Measurements from ENCODE around the gene AP3B1. TPM values are rescaled to one million over a fixed set of nuclear protein-coding genes. Genes with fewer than 3 reads are reported as not detected.
"Not testable (repeated sequence)": the region's sequence is repeated elsewhere in the genome, so short reads cannot be mapped to it uniquely, and the experiment has no call there.

The AP3B1 gene
- total RNA-seq, 1 donor from 2014 or later, result 45.5 TPM

- no peaks in the 10 kb centered on the region for H3K27me3 Mint-ChIP-seq
- H3K36me3 Mint-ChIP-seq (ENCODE audit: low read depth), result peaks cover 18% of the 10 kb centered on the region
- H3K4me3 Mint-ChIP-seq, result no peak overlapping the region
- no peaks in the 10 kb centered on the region for H3K9me3 Mint-ChIP-seq
- DNase-seq, result no peak
- peaks cover 2% of the 10 kb centered on the region for H3K4me1 Mint-ChIP-seq
- no peak overlapping the region for H3K27ac Mint-ChIP-seq
- intact Hi-C loops (cut with micrococcal nuclease), result no loop called here
Measured at GRCh38 chr5:78215565-78215964, 78.9 kb downstream of the AP3B1 start.

DNA sequence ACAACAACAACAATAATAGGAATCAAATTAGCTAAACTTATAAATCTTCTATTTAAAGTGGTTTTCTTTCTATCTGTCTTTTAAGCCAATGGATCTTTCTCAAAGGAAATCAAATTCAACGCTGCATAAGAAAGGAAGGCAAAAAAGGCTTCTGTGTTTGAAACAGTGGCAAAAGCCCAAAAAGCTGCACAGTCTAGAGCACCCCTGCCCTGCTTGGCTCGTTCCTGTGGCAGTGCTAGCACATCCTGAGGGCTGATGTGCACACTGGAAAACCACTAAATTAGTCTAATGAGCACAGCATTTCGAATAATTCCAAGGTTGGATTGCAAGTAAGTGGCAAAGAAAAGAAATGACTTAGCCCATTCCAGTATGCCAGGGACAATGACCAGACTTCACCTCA lies 80.7 kb downstream of the AP3B1 start:
- no peak for DNase-seq
- Mint-ChIP-seq H3K27ac (no peak overlapping the region), H3K4me3 (no peak overlapping the region), H3K4me1 (no peaks in the 10 kb centered on the region), H3K36me3 (ENCODE audit: low read depth) (peaks cover 12% of the 10 kb centered on the region), H3K9me3 (no peaks in the 10 kb centered on the region), H3K27me3 (no peaks in the 10 kb centered on the region)
- intact Hi-C loops (cut with micrococcal nuclease), result no loop called here

- intact Hi-C loops (cut with micrococcal nuclease), result no loop called here
- no peak overlapping the region for H3K4me3 Mint-ChIP-seq
- no peak for DNase-seq
- H3K27me3 Mint-ChIP-seq, result no peaks in the 10 kb centered on the region
- H3K27ac Mint-ChIP-seq, result no peak overlapping the region
- no peaks in the 10 kb centered on the region for H3K9me3 Mint-ChIP-seq
- no peaks in the 10 kb centered on the region for H3K4me1 Mint-ChIP-seq
- peaks cover 19% of the 10 kb centered on the region for H3K36me3 Mint-ChIP-seq (ENCODE audit: low read depth)
Measured at GRCh38 chr5:78211052-78211451, 83.4 kb downstream of the AP3B1 start.

DNA sequence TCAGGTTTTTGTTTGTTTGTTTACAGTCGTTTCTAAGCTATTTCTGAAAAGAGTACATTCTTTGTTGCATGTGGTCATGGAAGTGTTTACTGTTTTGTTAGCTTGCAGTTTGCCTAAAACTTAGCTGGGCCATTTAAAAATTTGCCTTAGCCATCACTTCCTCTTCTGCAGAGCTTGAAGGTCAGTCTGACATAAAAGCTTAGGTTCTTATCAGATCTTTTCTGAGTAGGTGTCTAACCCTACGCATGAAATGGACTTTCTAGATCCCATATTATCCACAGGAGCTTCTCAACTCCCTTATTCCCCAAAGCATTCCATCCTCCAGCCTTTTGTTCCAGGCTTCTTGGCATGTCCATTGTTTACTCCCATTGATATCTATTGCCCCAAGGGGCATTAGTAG lies 90.3 kb downstream of the AP3B1 start:
- Mint-ChIP-seq H3K4me3 (no peak overlapping the region), H3K4me1 (peaks cover 4% of the 10 kb centered on the region), H3K27ac (no peak overlapping the region), H3K9me3 (peaks cover 19% of the 10 kb centered on the region), H3K27me3 (no peaks in the 10 kb centered on the region), H3K36me3 (ENCODE audit: low read depth) (peaks cover 42% of the 10 kb centered on the region)
- intact Hi-C loops (cut with micrococcal nuclease), result no loop called here
- DNase-seq, result no peak

GRCh38 chr5:78203815-78204214 lies 90.7 kb downstream of the AP3B1 start:
- Mint-ChIP-seq H3K27me3 (no peaks in the 10 kb centered on the region), H3K4me3 (no peak overlapping the region), H3K36me3 (ENCODE audit: low read depth) (peaks cover 41% of the 10 kb centered on the region), H3K9me3 (peaks cover 19% of the 10 kb centered on the region), H3K4me1 (peaks cover 4% of the 10 kb centered on the region), H3K27ac (no peak overlapping the region)
- intact Hi-C loops (cut with micrococcal nuclease), result no loop called here
- DNase-seq, result no peak

GRCh38 chr5:78190402-78190801 lies 104.1 kb downstream of the AP3B1 start:
- Mint-ChIP-seq H3K9me3 (no peaks in the 10 kb centered on the region), H3K36me3 (ENCODE audit: low read depth) (peaks cover 22% of the 10 kb centered on the region), H3K4me3 (no peak overlapping the region), H3K27ac (no peak overlapping the region), H3K4me1 (peaks cover 2% of the 10 kb centered on the region), H3K27me3 (no peaks in the 10 kb centered on the region)
- no peak for DNase-seq
- intact Hi-C loops (cut with micrococcal nuclease), result no loop called here

GRCh38 chr5:78188681-78189080 lies 105.8 kb downstream of the AP3B1 start:
- DNase-seq; H3K4me1 Mint-ChIP-seq; H3K27ac Mint-ChIP-seq; H3K4me3 Mint-ChIP-seq; intact Hi-C loops (cut with micrococcal nuclease); H3K27me3 Mint-ChIP-seq; H3K9me3 Mint-ChIP-seq: not testable (repeated sequence)
- H3K36me3 Mint-ChIP-seq (ENCODE audit: low read depth), result peaks cover 21% of the 10 kb centered on the region

DNA sequence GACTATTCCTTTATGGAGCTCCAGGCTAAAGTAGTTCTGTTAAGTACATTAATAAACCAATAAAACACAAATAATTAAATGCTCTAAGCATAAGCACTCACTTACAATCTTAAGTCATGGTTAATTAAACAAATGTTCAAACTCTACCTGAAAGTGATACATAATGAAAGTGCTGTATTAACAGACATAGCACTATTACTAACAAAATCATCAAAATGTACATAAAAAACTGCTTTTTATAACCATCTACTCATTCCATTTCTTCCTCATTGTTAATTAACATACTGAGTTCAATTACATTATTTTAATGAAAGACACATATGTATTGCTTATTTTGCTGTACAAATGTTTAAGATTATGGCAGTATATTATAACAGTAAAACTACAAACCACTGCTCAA lies 107.3 kb downstream of the AP3B1 start:
- Mint-ChIP-seq H3K4me1 (peaks cover 4% of the 10 kb centered on the region), H3K4me3 (no peak overlapping the region), H3K27ac (no peak overlapping the region), H3K27me3 (no peaks in the 10 kb centered on the region), H3K9me3 (no peaks in the 10 kb centered on the region), H3K36me3 (ENCODE audit: low read depth) (peaks cover 22% of the 10 kb centered on the region)
- no peak for DNase-seq
- intact Hi-C loops (cut with micrococcal nuclease), result no loop called here

DNA sequence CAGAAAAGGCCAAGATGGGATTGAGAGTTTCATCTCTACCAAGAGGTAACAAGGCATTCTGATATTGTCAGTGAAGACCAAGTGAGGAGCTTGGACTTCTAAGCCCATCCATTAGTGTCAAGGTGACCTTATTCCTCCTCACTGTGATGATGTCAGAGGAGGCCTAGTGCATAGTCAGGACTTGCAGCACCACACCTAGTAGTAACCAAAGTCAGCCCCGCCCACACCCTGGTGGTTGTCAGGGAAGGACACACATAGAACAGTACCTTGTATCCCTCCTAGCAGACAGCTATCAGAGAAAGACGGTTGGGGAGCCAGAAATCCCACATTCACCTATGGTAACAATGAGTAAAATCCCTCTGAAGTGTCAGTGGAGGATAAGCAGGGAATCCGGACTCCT lies 111.7 kb downstream of the AP3B1 start:
- no peak for DNase-seq
- Mint-ChIP-seq H3K27me3 (no peaks in the 10 kb centered on the region), H3K9me3 (peaks cover 3% of the 10 kb centered on the region), H3K36me3 (ENCODE audit: low read depth) (peaks cover 19% of the 10 kb centered on the region), H3K4me3 (no peak overlapping the region), H3K27ac (no peak overlapping the region), H3K4me1 (peaks cover 3% of the 10 kb centered on the region)
- intact Hi-C loops (cut with micrococcal nuclease), result no loop called here

DNA sequence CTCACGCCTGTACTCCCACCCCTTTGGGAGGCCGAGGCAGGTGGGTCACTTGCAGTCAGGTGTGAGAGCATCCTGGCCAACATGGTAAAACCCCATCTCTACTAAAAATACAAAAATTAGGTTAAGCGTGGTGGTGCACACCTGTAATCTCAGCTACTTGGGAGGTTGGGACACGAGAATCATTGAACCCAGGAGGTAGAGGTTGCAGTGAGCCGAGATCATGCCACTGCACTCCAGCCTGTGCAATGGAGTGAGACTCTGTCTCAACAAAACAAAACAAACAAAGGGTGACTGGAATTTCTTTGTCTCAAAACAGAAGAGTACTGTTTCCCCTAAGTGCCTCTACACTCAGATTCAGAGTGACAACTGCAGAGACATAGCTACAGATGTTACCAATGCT lies 116.1 kb downstream of the AP3B1 start:
- H3K4me3 Mint-ChIP-seq, result no peak overlapping the region
- DNase-seq, result no peak
- no peak overlapping the region for H3K27ac Mint-ChIP-seq
- H3K36me3 Mint-ChIP-seq (ENCODE audit: low read depth), result peaks cover 43% of the 10 kb centered on the region
- intact Hi-C loops (cut with micrococcal nuclease), result no loop called here
- H3K27me3 Mint-ChIP-seq, result no peaks in the 10 kb centered on the region
- peaks cover 2% of the 10 kb centered on the region for H3K4me1 Mint-ChIP-seq
- H3K9me3 Mint-ChIP-seq, result peaks cover 10% of the 10 kb centered on the region

DNA sequence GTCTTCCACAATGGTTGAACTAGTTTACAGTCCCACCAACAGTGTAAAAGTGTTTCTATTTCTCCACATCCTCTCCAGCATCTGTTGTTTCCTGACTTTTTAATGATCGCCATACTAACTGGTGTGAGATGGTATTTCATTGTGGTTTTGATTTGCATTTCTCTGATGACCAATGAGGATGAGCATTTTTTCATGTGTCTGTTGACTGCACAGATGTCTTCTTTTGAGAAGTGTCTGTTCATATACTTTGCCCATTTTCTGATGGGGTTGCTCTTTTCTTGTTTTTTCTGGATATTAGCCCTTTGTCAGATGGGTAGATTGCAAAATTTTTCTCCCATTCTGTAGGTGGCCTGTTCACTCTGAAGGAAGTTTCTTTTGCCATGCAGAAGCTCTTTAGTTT lies 124.2 kb downstream of the AP3B1 start:
- H3K4me1 Mint-ChIP-seq; H3K4me3 Mint-ChIP-seq; DNase-seq; H3K27me3 Mint-ChIP-seq; intact Hi-C loops (cut with micrococcal nuclease); H3K27ac Mint-ChIP-seq: not testable (repeated sequence)
- H3K9me3 Mint-ChIP-seq, result peaks cover 45% of the 10 kb centered on the region
- H3K36me3 Mint-ChIP-seq (ENCODE audit: low read depth), result peaks cover 77% of the 10 kb centered on the region

- Mint-ChIP-seq H3K4me1 (no peaks in the 10 kb centered on the region), H3K27ac (no peak overlapping the region), H3K4me3 (no peak overlapping the region), H3K9me3 (peaks cover 5% of the 10 kb centered on the region), H3K27me3 (no peaks in the 10 kb centered on the region), H3K36me3 (ENCODE audit: low read depth) (peaks cover 17% of the 10 kb centered on the region)
- intact Hi-C loops (cut with micrococcal nuclease), result no loop called here
- peak; percentile 67 for DNase-seq
Measured at GRCh38 chr5:78162253-78162862, 132.1 kb downstream of the AP3B1 start.

DNA sequence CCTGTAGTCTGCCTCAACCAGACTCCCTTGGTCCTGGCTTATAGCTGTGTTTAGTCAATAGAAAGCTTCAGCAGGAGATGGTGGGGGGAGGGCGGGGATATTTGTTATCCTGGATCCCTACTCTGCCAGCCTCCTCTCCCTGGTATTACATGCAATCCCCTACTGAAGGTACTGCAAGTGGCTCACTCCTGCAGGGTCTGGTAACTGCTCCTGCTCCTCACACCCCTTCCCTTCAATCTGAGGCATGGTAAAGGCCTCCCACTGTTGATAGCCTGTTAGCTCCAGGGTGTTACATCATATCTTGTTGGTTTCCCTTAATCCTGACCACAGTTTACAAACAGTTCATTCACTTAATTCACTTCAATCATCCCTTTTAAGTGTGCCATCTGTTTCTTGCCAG lies 137.5 kb downstream of the AP3B1 start:
- Mint-ChIP-seq H3K36me3 (ENCODE audit: low read depth) (peaks cover 52% of the 10 kb centered on the region), H3K9me3 (peaks cover 17% of the 10 kb centered on the region), H3K27ac (no peak overlapping the region), H3K27me3 (no peaks in the 10 kb centered on the region), H3K4me3 (no peak overlapping the region), H3K4me1 (no peaks in the 10 kb centered on the region)
- intact Hi-C loops (cut with micrococcal nuclease), result no loop called here
- no peak for DNase-seq

DNA sequence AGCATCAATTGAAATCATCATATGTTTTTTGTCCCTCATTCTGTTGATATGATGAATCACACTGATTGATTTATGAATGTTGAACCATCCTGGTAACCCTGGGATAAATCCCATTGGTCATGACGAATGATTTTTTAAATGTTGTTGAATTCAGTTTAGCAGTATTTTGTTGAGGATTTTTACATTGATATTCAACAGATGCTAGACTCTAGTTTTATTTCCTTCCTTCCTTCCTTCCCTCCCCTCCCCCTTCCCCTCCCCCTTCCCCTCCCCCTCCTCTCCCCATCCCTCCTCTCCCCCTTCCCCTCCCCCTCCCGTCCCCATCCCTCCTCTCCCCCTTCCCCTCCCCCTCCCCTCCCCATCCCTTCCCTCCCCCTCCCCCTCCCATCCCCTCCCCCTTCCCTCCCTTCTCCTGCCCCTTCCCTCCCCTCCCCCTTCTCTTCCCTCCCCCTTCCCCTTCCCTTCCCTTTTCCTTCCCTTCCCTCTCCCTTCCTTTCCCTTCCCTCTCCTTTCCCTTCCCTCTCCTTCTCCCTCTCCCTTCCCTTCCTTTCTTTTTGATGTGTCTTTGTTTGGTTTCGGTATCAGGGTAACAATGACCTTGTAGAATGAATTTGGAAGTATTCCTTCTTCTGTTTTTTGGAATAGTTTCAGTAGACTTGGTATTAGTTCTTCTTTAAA lies 142.8 kb downstream of the AP3B1 start:
- DNase-seq, result no peak
- no peaks in the 10 kb centered on the region for H3K27me3 Mint-ChIP-seq
- H3K4me3 Mint-ChIP-seq, result no peak overlapping the region
- no peak overlapping the region for H3K27ac Mint-ChIP-seq
- intact Hi-C loops (cut with micrococcal nuclease), result no loop called here
- peaks cover 2% of the 10 kb centered on the region for H3K4me1 Mint-ChIP-seq
- H3K36me3 Mint-ChIP-seq (ENCODE audit: low read depth), result peaks cover 51% of the 10 kb centered on the region
- H3K9me3 Mint-ChIP-seq, result peaks cover 18% of the 10 kb centered on the region

GRCh38 chr5:78137290-78137689 lies 157.2 kb downstream of the AP3B1 start:
- intact Hi-C loops (cut with micrococcal nuclease), result no loop called here
- H3K4me1 Mint-ChIP-seq, result peaks cover 3% of the 10 kb centered on the region
- DNase-seq, result no peak

More at GRCh38 chr5:78137290-78137689, 157.2 kb downstream of the AP3B1 start:
- Mint-ChIP-seq H3K36me3 (ENCODE audit: low read depth) (peaks cover 24% of the 10 kb centered on the region), H3K9me3 (no peaks in the 10 kb centered on the region), H3K27ac (no peak overlapping the region), H3K4me3 (no peak overlapping the region), H3K27me3 (no peaks in the 10 kb centered on the region)

All from activated CD4-positive, alpha-beta T cell treated with anti-CD3 and anti-CD28 coated beads, Interleukin-2, amount 10 ng/mL, durations not matched to agents 24 days and 14 days (primary cell).